Right ventricle myocardium inferior (tissue), 1 donor: ENCODE measurements around the gene TJAP1. TPM values are rescaled to one million over a fixed set of nuclear protein-coding genes. Genes with fewer than 3 reads are reported as not detected.
A peak's percentile ranks its signal among the peaks of the same experiment; 100 is the strongest.
"Not testable (repeated sequence)": the region's sequence is repeated elsewhere in the genome, so short reads cannot be mapped to it uniquely, and the experiment has no call there.

Experiments
- ATAC-seq: fragments of 200-7000 bp; cut with Tn5 transposase; one replicate; pipeline ENCODE4 v1.9.1; 2020; ENCODE audit warnings: mild to moderate bottlenecking, moderate library complexity
- DNase-seq: peaks from one replicate; pipeline ENCODE4 v3.0.0; 2021; ENCODE audit errors: missing footprints
- intact Hi-C: fragments of 100-400 bp; cut with DNase I; formaldehyde crosslinking; loops from one replicate; pipeline ENCODE4 v1.11.0; 2022
- total RNA-seq: library from RNA; stranded (reverse); fragmentation: NEBNext Ultra II Directional; extraction: Animal tissue kit (Norgen Biotek cat#: 25700); gene quantifications from one replicate; pipeline ENCODE4 v1.2.1, GENCODE V29; 2021
- donor health status: DM: no; HTN: yes; CAD: no; lungs with severe emphysema.

TJAP1 gene
- total RNA-seq, 1 donor from 2014 or later, result 17.4 TPM

- no peak for DNase-seq
- intact Hi-C loops, result loop anchor here (5.0 kb wide), 1 partner anchor 63 kb away; no protein-coding TSS in a partner anchor
- ATAC-seq, result no peak
These were observed 26.7 kb upstream of the TJAP1 start for GRCh38 chr6:43450699-43451131.

DNA sequence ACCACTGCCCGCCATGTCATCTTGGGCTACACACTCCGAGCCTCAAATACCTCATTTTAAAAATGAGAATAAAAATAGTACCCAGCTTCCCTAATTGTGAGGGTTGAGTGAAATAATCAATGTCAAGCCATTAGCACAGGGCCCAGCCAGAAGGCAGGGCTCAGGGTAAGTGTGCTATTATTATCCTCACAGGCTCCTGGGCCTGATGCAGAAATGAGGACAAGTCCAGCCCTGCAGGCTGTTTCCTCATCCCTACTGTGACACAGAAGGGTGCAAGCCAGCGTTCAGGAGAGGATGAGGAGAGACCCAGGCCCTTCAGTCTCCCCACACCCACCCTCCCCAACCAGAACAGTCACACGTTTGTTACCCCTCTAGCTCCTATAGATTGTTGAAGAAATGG lies 26.0 kb upstream of the TJAP1 start:
- intact Hi-C loops, result loop anchor here (5.0 kb wide), 1 partner anchor 64 kb away; no protein-coding TSS in a partner anchor
- ATAC-seq (no peak), DNase-seq (no peak)

DNA sequence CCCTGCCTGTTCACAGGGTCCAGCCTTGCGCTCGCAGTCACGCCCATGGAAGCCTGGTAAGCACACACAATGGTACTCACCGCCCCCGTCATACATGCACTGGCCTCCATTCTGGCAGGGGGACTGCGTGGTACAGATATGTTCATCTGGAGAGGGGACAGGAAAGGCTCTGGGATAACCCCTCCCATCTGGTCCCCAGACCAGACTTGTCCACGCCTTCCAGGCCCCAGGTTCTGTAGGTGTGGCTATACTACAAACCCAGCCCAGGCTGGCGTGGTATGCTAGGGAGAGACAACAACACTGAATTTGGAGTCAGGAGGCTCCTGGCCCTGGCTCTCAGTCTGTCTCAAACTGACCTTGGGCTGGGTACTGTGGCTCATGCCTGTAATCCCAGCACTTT lies 25.4 kb upstream of the TJAP1 start:
- DNase-seq (no peak), ATAC-seq (no peak)
- intact Hi-C loops, result loop anchor here (5.0 kb wide), 1 partner anchor 65 kb away; no protein-coding TSS in a partner anchor

GRCh38 chr6:43452896-43453295 lies 24.5 kb upstream of the TJAP1 start:
- ATAC-seq (no peak), DNase-seq (no peak)
- intact Hi-C loops, result loop anchor here (5.0 kb wide), 1 partner anchor 66 kb away; no protein-coding TSS in a partner anchor

GRCh38 chr6:43453831-43454230 lies 23.5 kb upstream of the TJAP1 start:
- DNase-seq (no peak), ATAC-seq (no peak)
- intact Hi-C loops, result loop anchor here (1.0 to 5.0 kb wide), 3 partner anchors 43 to 67 kb away; no protein-coding TSS in a partner anchor

GRCh38 chr6:43454290-43454695 lies 23.1 kb upstream of the TJAP1 start:
- intact Hi-C loops, result loop anchor here (1.0 to 5.0 kb wide), 3 partner anchors 43 to 67 kb away; no protein-coding TSS in a partner anchor
- DNase-seq (no peak), ATAC-seq (no peak)

- peak; percentile 93 for DNase-seq
- ATAC-seq, result peak; percentile 90
- intact Hi-C loops, result loop anchor here (1.0 to 5.0 kb wide), 3 partner anchors 42 to 68 kb away; no protein-coding TSS in a partner anchor
These were observed 22.5 kb upstream of the TJAP1 start for GRCh38 chr6:43454696-43455530.

DNA sequence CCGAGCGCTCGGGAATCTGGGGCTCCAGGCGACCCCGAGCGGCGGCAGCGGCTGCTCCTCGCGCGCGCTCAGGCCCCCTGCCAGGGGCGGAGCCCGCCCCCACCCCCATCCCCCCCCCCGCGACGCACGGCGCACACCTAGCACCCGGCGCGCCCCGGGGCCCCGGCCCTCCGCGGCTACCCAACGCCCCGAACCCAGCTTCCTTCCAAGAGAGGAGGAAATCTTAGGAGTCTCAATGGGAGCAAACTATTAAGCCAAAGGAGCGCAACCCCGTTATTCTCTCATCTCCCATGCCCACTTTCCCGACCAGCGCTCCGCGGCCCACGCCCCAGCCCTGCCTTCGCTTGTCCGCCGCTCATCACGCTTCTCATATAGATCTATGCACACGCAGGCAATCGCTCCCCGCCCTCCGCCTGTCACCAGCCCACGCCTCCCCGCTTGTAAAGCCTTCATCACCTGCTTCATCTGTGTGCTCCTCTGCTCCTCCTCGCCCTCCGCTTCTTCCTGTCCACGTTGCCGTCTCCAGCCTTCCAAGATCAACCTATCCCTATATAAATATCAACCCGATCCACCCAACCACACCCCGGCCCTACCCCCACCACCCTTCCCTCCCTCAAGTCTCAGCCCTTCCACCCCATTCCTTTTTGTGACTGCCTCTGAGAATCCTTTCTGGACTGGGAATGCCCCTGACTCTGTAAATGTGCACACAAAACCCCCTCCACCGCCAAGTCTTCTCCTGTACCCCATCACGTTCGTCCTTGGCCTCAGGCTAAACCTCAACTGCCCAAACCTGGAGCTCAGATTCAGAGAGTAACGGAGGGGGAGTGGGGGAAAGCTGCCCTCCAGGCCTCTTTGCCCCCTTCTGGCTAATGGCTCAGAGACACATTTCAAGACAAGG lies 21.6 kb upstream of the TJAP1 start, which contains the start of gene DLK2:
Gene DLK2 (minus strand): TSS at position 18 of the 898 bp plus-strand sequence. CDS start 723 bp downstream, outside the sequence.
- DNase-seq (no peak), ATAC-seq (no peak)
- intact Hi-C loops, result loop anchor here (2.0 kb wide), 1 partner anchor 41 kb away; no protein-coding TSS in a partner anchor

DNA sequence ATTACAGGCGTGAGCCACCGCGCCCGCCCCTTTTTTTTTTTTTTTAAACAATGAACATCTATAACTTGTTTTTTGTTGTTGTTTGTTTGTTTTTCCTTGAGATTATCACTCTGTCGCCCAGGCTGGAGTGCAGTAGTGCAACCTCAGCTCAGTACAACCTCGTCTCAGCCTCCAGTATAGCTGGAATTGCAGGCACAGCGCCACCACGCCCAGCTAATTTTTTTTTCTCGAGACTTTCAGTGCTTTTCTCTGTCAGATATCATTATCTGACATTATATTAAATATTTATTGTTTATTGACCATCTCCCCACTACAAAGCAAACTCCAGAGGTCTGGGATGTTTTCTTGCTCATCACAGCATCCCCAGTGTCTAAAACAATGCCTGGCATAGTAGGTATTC lies 19.7 kb upstream of the TJAP1 start:
- ATAC-seq, result no peak
- intact Hi-C loops, result no loop called here

DNA sequence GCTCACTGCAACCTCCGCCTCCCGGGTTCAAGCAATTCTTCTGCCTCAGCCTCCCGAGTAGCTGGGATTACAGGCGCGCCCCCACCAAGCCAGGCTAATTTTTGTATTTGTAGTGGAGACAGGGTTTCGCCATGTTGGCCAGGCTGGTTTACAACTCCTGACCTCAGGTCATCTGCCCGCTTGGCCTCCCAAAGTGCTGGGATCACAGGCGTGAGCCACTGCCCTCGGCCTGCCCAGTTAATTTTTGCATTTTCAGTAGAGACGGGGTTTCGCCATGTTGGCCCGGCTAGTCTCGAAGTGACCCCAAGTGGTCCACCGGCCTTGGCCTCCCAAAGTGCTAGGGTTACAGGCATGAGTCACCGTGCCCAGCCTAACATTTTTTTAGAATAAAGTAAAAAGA lies 19.2 kb upstream of the TJAP1 start:
- ATAC-seq, intact Hi-C loops, DNase-seq: not testable (repeated sequence)

More for the DNA sequence above, 19.7 kb upstream of the TJAP1 start:
- no peak for DNase-seq

DNA sequence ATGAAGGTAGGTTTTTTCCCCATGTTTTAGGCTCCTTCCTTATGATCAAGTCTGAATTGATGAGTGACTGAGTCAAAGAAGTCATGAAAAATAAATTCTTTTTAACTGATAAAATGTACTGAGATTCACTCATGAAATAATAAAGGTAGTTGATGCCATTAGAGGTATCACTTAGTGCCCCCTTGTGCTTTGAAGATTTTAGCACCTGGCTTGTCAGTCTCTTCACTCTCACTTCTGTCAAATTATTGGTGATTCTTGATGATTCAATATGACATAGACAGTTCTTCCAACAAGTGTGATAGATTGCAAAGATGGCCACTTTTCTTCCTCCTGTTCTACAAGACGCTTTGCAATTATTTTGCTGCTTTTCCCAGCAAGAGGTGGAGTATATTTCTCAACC lies 17.8 kb upstream of the TJAP1 start:
- ATAC-seq, result no peak
- intact Hi-C loops, result no loop called here
- DNase-seq, result no peak

- intact Hi-C loops, result no loop called here
- no peak for DNase-seq
- no peak for ATAC-seq
These were observed 17.3 kb upstream of the TJAP1 start for GRCh38 chr6:43460032-43460431.

DNA sequence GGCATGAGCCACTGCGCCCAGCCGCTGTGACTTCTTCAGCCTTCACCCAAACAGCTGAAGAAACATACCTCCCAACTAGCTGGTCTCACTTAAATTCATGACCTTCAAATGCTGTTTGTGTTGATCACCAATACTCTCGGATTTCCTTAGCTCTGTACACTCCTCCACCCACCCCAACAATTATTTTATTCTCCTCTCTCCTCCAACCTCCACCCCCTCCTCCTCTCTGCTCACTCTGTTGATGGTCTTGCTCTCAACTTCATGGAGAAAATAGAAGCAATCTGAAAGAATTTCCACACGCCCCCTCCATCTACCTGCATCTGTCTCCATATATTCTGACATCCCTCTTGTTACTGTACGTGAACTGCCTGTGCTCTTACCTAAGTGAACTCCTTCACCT lies 15.4 kb upstream of the TJAP1 start:
- no peak for ATAC-seq
- no peak for DNase-seq
- intact Hi-C loops, result no loop called here

GRCh38 chr6:43464337-43464736 lies 13.0 kb upstream of the TJAP1 start:
- ATAC-seq (no peak), DNase-seq (no peak)
- intact Hi-C loops, result no loop called here

- intact Hi-C loops, result no loop called here
- ATAC-seq, result no peak
These were observed 11.4 kb upstream of the TJAP1 start for GRCh38 chr6:43465948-43466347.

GRCh38 chr6:43467265-43467664 lies 10.1 kb upstream of the TJAP1 start:
- intact Hi-C loops, DNase-seq, ATAC-seq: not testable (repeated sequence)

More at GRCh38 chr6:43465948-43466347, 11.4 kb upstream of the TJAP1 start:
- DNase-seq, result no peak

DNA sequence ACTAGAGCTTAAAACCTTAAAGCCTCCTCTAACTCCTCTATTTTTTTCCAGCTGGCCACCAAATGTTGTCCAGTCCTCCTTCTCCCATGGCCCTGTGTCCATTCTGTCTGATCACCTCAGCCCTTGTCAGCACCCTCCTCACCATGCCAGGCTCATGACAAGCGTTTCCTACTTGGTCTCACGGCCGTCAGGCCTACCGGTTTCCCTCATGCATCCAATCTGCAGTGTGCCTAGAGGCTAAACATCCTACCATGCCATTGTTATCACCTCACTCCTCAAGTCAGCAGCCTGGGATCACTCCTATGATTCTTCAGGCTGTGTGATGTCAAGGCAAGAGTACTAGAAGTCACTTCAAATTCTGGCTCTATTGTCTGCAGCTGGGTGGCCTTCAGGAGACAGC lies 9.6 kb upstream of the TJAP1 start:
- ATAC-seq (peak; percentile 56), DNase-seq (no peak)
- intact Hi-C loops, result no loop called here

DNA sequence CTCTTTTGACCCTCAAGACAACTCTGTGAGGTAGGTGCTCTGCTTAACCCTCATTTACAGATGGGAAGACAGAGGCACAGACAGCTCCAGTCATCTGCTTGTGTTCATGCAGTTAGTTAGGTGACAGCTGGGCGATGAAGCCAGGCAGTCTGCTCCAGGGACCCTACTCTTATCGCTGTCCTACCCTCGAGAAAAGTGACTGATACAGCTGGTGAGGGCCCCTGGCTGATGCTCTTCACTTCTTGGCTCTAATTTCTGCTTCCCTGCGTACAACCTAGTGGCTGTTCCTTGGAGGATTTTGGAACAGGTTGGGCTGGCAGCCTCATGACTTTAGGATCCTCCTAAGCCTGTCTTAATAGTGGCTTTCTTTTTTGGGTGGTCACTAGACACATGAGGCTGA lies 9.1 kb upstream of the TJAP1 start:
- intact Hi-C loops, result no loop called here
- ATAC-seq, result peak; percentile 56
- DNase-seq, result no peak
